HEK293 (cell line): Measurements from ENCODE around the gene APOBEC3H.

Source experiments
- GLI2 ChIP-seq: fragments of 450-650 bp; formaldehyde crosslinking; IDR thresholded peaks from 2 replicates; pipeline ENCODE4; 2017; ENCODE audit warnings: missing biosample characterization, missing genetic modification characterization, low read depth, borderline replicate concordance
- KLF16 ChIP-seq: fragments of 450-650 bp; formaldehyde crosslinking; IDR thresholded peaks from 2 replicates; pipeline ENCODE4 v1.5.1; 2017; ENCODE audit warnings: missing biosample characterization, missing genetic modification characterization
- KLF8 ChIP-seq: fragments of 450-650 bp; formaldehyde crosslinking; IDR thresholded peaks from 2 replicates; pipeline ENCODE4 v1.5.1; 2016; ENCODE audit warnings: missing biosample characterization, missing genetic modification characterization
- MZF1 ChIP-seq: fragments of 450-650 bp; formaldehyde crosslinking; IDR thresholded peaks from 2 replicates; pipeline ENCODE4 v1.5.1; 2017; ENCODE audit warnings: missing biosample characterization, missing genetic modification characterization, borderline replicate concordance
- PRDM1 ChIP-seq: fragments of 450-650 bp; formaldehyde crosslinking; IDR thresholded peaks from 2 replicates; pipeline ENCODE4; 2016; ENCODE audit warnings: missing biosample characterization, missing genetic modification characterization
- SCRT1 ChIP-seq: fragments of 450-650 bp; formaldehyde crosslinking; IDR thresholded peaks from 2 replicates; pipeline ENCODE4 v1.5.1; 2016; ENCODE audit warnings: missing biosample characterization, missing genetic modification characterization, borderline replicate concordance
- WT1 ChIP-seq: fragments of 450-650 bp; formaldehyde crosslinking; IDR thresholded peaks from 2 replicates; pipeline ENCODE4 v1.5.1; 2016; ENCODE audit warnings: missing biosample characterization, missing genetic modification characterization
- ZBTB11 ChIP-seq: fragments of 450-650 bp; formaldehyde crosslinking; conservative IDR thresholded peaks from 2 replicates; pipeline ENCODE4 v1.5.1; 2016; ENCODE audit warnings: low read depth, missing biosample characterization, missing genetic modification characterization
- ZBTB20 ChIP-seq: fragments of 450-650 bp; formaldehyde crosslinking; IDR thresholded peaks from 2 replicates; pipeline ENCODE4 v1.5.1; 2016; ENCODE audit warnings: missing biosample characterization, missing genetic modification characterization
- ZBTB7A ChIP-seq: fragments of 450-650 bp; formaldehyde crosslinking; IDR thresholded peaks from 2 replicates; pipeline ENCODE4 v1.5.1; 2016; ENCODE audit warnings: low read depth, missing biosample characterization, missing genetic modification characterization
- ZIC2 ChIP-seq: fragments of 450-650 bp; formaldehyde crosslinking; IDR thresholded peaks from 2 replicates; pipeline ENCODE4 v1.5.1; 2016; ENCODE audit warnings: missing biosample characterization, missing genetic modification characterization
- ZNF112 ChIP-seq: fragments of 450-650 bp; formaldehyde crosslinking; IDR thresholded peaks from 2 replicates; pipeline ENCODE4 v1.5.0; 2017; ENCODE audit warnings: missing biosample characterization, missing genetic modification characterization
- ZNF133 ChIP-seq: fragments of 450-650 bp; formaldehyde crosslinking; IDR thresholded peaks from 2 replicates; pipeline ENCODE4 v1.5.1; 2016; ENCODE audit warnings: missing biosample characterization, missing genetic modification characterization
- ZNF138 ChIP-seq: fragments of 450-650 bp; formaldehyde crosslinking; IDR thresholded peaks from 2 replicates; pipeline ENCODE4 v1.5.1; 2016; ENCODE audit warnings: missing biosample characterization, missing genetic modification characterization, borderline replicate concordance
- ZNF211 ChIP-seq: fragments of 450-650 bp; formaldehyde crosslinking; IDR thresholded peaks from 2 replicates; pipeline ENCODE4 v1.5.1; 2016; ENCODE audit warnings: low read depth, missing biosample characterization, missing genetic modification characterization
- ZNF335 ChIP-seq: fragments of 450-650 bp; formaldehyde crosslinking; conservative IDR thresholded peaks from 2 replicates; pipeline ENCODE4 v1.5.1; 2016; ENCODE audit warnings: missing biosample characterization, missing genetic modification characterization
- ZNF341 ChIP-seq: fragments of 450-650 bp; formaldehyde crosslinking; IDR thresholded peaks from 2 replicates; pipeline ENCODE4; 2016; ENCODE audit warnings: low read depth, missing biosample characterization, missing genetic modification characterization
- ZNF350 ChIP-seq: fragments of 450-650 bp; formaldehyde crosslinking; IDR thresholded peaks from 2 replicates; pipeline ENCODE4 v1.5.0; 2017; ENCODE audit warnings: missing biosample characterization, mild to moderate bottlenecking, missing genetic modification characterization
- ZNF37A ChIP-seq: fragments of 450-650 bp; IDR thresholded peaks from 2 replicates; pipeline ENCODE4 v1.5.1; 2018; ENCODE audit warnings: missing biosample characterization, missing genetic modification characterization
- ZNF423 ChIP-seq: fragments of 450-650 bp; formaldehyde crosslinking; IDR thresholded peaks from 2 replicates; pipeline ENCODE4 v1.5.1; 2016; ENCODE audit warnings: missing biosample characterization, missing genetic modification characterization
- ZNF529 ChIP-seq: fragments of 450-650 bp; formaldehyde crosslinking; IDR thresholded peaks from 2 replicates; pipeline ENCODE4 v1.5.1; 2017; ENCODE audit warnings: missing genetic modification characterization, missing biosample characterization; ENCODE audit not compliant: insufficient replicate concordance
- ZNF585B ChIP-seq: fragments of 450-650 bp; formaldehyde crosslinking; IDR thresholded peaks from 2 replicates; pipeline ENCODE4 v1.5.1; 2016; ENCODE audit warnings: missing biosample characterization, missing genetic modification characterization
- ZNF629 ChIP-seq: fragments of 450-650 bp; formaldehyde crosslinking; IDR thresholded peaks from 2 replicates; pipeline ENCODE4 v1.5.1; 2017; ENCODE audit warnings: missing biosample characterization, missing genetic modification characterization
- ZNF654 ChIP-seq: fragments of 450-650 bp; formaldehyde crosslinking; IDR thresholded peaks from 2 replicates; pipeline ENCODE4 v1.5.1; 2016; ENCODE audit warnings: low read depth, missing biosample characterization, missing genetic modification characterization
- ZNF747 ChIP-seq: fragments of 450-650 bp; formaldehyde crosslinking; IDR thresholded peaks from 2 replicates; pipeline ENCODE4 v1.5.1; 2016; ENCODE audit warnings: missing biosample characterization, missing genetic modification characterization
- ZSCAN23 ChIP-seq: fragments of 450-650 bp; formaldehyde crosslinking; IDR thresholded peaks from 2 replicates; pipeline ENCODE4 v1.5.1; 2016; ENCODE audit warnings: missing biosample characterization, missing genetic modification characterization
- TF ChIP-seq, protein P1 (sequence below): fragments of 450-650 bp; formaldehyde crosslinking; IDR thresholded peaks from 2 replicates; pipeline ENCODE4 v1.5.0; 2017; ENCODE audit warnings: missing biosample characterization, missing genetic modification characterization, borderline replicate concordance
- TF ChIP-seq, protein P2 (sequence below): fragments of 450-650 bp; formaldehyde crosslinking; IDR thresholded peaks from 2 replicates; pipeline ENCODE4 v1.5.1; 2016; ENCODE audit warnings: missing biosample characterization, missing genetic modification characterization
- TF ChIP-seq, protein P3 (sequence below): fragments of 450-650 bp; formaldehyde crosslinking; IDR thresholded peaks from 2 replicates; pipeline ENCODE4 v1.5.1; 2016; ENCODE audit warnings: missing biosample characterization, missing genetic modification characterization

The APOBEC3H gene

GRCh38 chr22:39152511-39153219 lies 55.6 kb downstream of the APOBEC3H start, which contains the start of gene CBX7 (continued):
- TF ChIP-seq, protein P1, sequence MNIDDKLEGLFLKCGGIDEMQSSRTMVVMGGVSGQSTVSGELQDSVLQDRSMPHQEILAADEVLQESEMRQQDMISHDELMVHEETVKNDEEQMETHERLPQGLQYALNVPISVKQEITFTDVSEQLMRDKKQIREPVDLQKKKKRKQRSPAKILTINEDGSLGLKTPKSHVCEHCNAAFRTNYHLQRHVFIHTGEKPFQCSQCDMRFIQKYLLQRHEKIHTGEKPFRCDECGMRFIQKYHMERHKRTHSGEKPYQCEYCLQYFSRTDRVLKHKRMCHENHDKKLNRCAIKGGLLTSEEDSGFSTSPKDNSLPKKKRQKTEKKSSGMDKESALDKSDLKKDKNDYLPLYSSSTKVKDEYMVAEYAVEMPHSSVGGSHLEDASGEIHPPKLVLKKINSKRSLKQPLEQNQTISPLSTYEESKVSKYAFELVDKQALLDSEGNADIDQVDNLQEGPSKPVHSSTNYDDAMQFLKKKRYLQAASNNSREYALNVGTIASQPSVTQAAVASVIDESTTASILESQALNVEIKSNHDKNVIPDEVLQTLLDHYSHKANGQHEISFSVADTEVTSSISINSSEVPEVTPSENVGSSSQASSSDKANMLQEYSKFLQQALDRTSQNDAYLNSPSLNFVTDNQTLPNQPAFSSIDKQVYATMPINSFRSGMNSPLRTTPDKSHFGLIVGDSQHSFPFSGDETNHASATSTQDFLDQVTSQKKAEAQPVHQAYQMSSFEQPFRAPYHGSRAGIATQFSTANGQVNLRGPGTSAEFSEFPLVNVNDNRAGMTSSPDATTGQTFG (tag by site-specific recombination): no peak
- TF ChIP-seq MZF1 (tag by site-specific recombination) (no peak), ZNF654 (tag by site-specific recombination) (no peak), ZNF37A (tag by site-specific recombination) (no peak), ZNF211 (tag by site-specific recombination) (no peak), ZNF585B (no peak), PRDM1 (no peak), ZIC2 (tag by site-specific recombination) (peak; percentile 68), ZNF423 (tag by site-specific recombination) (no peak), ZBTB11 (tag by site-specific recombination) (no peak), ZNF133 (tag by site-specific recombination) (no peak), ZNF629 (tag by site-specific recombination) (peak; percentile 45), GLI2 (tag by site-specific recombination) (no peak), KLF16 (tag by site-specific recombination) (peak; percentile 59; the same call in 1 of the 2 replicates), WT1 (tag by site-specific recombination) (no peak), ZSCAN23 (tag by site-specific recombination) (no peak), ZNF112 (no peak), ZNF335 (tag by site-specific recombination) (peak; percentile 76), ZNF350 (no peak), ZNF747 (tag by site-specific recombination) (no peak), ZNF529 (tag by site-specific recombination) (no peak), ZBTB7A (no peak), KLF8 (tag by site-specific recombination) (0 out of 2 replicates have a peak, but pooled peaks have one; percentile 48), ZBTB20 (tag by site-specific recombination) (peak; percentile 39; the same call in 1 of the 2 replicates), ZNF138 (tag by site-specific recombination) (no peak), ZNF341 (0 out of 2 replicates have a peak, but pooled peaks have one; percentile 18), SCRT1 (tag by site-specific recombination) (no peak)
- TF ChIP-seq, protein P2, sequence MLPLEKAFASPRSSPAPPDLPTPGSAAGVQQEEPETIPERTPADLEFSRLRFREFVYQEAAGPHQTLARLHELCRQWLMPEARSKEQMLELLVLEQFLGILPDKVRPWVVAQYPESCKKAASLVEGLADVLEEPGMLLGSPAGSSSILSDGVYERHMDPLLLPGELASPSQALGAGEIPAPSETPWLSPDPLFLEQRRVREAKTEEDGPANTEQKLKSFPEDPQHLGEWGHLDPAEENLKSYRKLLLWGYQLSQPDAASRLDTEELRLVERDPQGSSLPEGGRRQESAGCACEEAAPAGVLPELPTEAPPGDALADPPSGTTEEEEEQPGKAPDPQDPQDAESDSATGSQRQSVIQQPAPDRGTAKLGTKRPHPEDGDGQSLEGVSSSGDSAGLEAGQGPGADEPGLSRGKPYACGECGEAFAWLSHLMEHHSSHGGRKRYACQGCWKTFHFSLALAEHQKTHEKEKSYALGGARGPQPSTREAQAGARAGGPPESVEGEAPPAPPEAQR (tag by site-specific recombination): no peak
- TF ChIP-seq, protein P3, sequence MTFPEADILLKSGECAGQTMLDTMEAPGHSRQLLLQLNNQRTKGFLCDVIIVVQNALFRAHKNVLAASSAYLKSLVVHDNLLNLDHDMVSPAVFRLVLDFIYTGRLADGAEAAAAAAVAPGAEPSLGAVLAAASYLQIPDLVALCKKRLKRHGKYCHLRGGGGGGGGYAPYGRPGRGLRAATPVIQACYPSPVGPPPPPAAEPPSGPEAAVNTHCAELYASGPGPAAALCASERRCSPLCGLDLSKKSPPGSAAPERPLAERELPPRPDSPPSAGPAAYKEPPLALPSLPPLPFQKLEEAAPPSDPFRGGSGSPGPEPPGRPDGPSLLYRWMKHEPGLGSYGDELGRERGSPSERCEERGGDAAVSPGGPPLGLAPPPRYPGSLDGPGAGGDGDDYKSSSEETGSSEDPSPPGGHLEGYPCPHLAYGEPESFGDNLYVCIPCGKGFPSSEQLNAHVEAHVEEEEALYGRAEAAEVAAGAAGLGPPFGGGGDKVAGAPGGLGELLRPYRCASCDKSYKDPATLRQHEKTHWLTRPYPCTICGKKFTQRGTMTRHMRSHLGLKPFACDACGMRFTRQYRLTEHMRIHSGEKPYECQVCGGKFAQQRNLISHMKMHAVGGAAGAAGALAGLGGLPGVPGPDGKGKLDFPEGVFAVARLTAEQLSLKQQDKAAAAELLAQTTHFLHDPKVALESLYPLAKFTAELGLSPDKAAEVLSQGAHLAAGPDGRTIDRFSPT: peak; percentile 65
